BLaER1 treated with 17β-estradiol and CSF1 and Interleukin-3, amounts not matched to agents 10 nM and 100 nM (cell line): ENCODE results near the gene MYO18A.
"Not testable (repeated sequence)": the region's sequence is repeated elsewhere in the genome, so short reads cannot be mapped to it uniquely, and the experiment has no call there.

ENCODE experiments used
- H3K27ac ChIP-seq, 11 experiments: shearing (Covaris generic); formaldehyde crosslinking; 2 replicates each; pipeline ENCODE4 v1.8.1; 2022
- H3K27me3 ChIP-seq, 11 experiments: shearing (Covaris generic); formaldehyde crosslinking; 2 replicates each; pipeline ENCODE4 v1.8.1; 2022
- H3K36me3 ChIP-seq, 11 experiments: shearing (Covaris generic); formaldehyde crosslinking; 2 replicates each; pipeline ENCODE4 v1.8.1; 2022
- H3K4me1 ChIP-seq, 10 experiments: shearing (Covaris generic); formaldehyde crosslinking; 2 replicates each; pipeline ENCODE4 v1.8.1; 2022
- H3K4me2 ChIP-seq, 11 experiments: shearing (Covaris generic); formaldehyde crosslinking; 2 replicates each; pipeline ENCODE4 v1.8.1; 2022
- H3K4me3 ChIP-seq, 10 experiments: shearing (Covaris generic); formaldehyde crosslinking; 2 replicates each; pipeline ENCODE4 v1.8.1; 2022
- H3K9ac ChIP-seq, 11 experiments: shearing (Covaris generic); formaldehyde crosslinking; 2 replicates each; pipeline ENCODE4 v1.8.1; 2022
- H3K9me3 ChIP-seq, 11 experiments: shearing (Covaris generic); formaldehyde crosslinking; replicated peaks in 1 of 11; 2 replicates each; pipeline ENCODE4 v1.8.1; 2022
- H4K20me1 ChIP-seq, 11 experiments: shearing (Covaris generic); formaldehyde crosslinking; 2 replicates each; pipeline ENCODE4 v1.8.1; 2022
- Cebpa-rat ChIP-seq, 11 experiments: shearing (Covaris generic); IDR thresholded peaks; 2 replicates each; pipeline ENCODE4 v1.8.1; 2022

Gene MYO18A

DNA sequence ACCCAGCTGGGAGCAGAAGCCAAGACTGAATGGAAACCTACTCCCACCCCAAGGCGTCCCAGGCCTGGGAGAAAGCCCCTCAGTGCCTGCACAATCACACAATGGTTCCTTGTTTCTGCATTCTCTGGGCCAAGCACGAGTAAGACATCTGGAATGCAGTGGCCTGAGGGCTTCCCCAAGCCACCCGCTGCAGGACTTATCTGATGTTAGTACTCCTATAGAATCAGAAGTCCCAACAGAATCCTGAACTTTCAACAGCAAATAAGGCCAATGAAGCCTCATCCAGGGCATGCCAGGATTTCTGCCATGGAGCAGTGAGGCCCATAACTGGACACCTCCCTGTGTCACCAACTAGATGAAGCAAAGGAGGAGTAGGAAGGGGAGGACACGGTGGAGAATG is 28.6 kb downstream of the MYO18A start:
- H3K36me3 ChIP-seq, result peaks cover 0 to 17% (median 0%) of the 10 kb centered on the region in 11 experiments; a peak in 2 of 22 replicates
- no peak overlapping the region for H3K4me3 ChIP-seq
- H3K9me3 ChIP-seq, result no peaks in the 10 kb centered on the region
- H3K27me3 ChIP-seq, result no peaks in the 10 kb centered on the region
- no peak overlapping the region for H3K9ac ChIP-seq
- peak overlapping the region in 6 of 11 experiments; percentile 6 to 98 (median 92); a peak in 9 of 22 replicates for H3K4me2 ChIP-seq
- peaks cover 0 to 5% (median 0%) of the 10 kb centered on the region in 11 experiments; a peak in 5 of 22 replicates for H4K20me1 ChIP-seq
- peaks cover 62 to 97% (median 73%) of the 10 kb centered on the region in 10 experiments for H3K4me1 ChIP-seq
- no peak for TF ChIP-seq Cebpa-rat (IDR thresholded peaks at IDR 0.05)
- H3K27ac ChIP-seq, result no peak overlapping the region

DNA sequence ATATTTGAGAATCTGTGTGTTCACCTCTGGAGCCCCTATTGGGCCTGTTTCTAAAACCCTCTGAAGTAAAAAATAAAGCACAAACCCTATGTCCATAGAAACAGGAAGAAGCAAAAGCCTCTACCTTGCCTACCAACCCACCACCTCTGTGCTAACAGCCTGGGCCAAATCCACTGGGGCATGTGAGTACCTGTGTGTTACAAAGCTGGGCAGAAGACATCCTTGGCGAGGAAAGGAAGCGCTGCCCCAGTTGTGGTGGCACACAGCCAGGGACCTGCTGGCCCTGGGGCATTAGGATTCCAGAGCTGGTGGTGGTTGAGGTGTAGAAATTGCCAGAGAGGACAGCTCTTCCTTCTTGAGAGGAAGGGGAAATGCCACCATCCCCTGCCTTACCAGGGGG is 30.0 kb downstream of the MYO18A start:
- Histone ChIP-seq H3K36me3 (peaks cover 0 to 21% (median 0%) of the 10 kb centered on the region in 11 experiments; a peak in 2 of 22 replicates), H3K9me3 (no peaks in the 10 kb centered on the region), H3K9ac (peak overlapping the region in 9 of 11 experiments; percentile 72 to 82 (median 77); a peak in 12 of 22 replicates), H3K27me3 (no peaks in the 10 kb centered on the region), H3K27ac (peak overlapping the region; percentile 56 to 85 (median 78); a peak in 21 of 22 replicates), H3K4me2 (peak overlapping the region; percentile 81 to 98 (median 93)), H3K4me1 (peaks cover 62 to 97% (median 73%) of the 10 kb centered on the region in 10 experiments), H4K20me1 (peaks cover 0 to 5% (median 0%) of the 10 kb centered on the region in 11 experiments; a peak in 5 of 22 replicates), H3K4me3 (no peak overlapping the region)
- TF ChIP-seq Cebpa-rat (IDR thresholded peaks at IDR 0.05), result no peak

DNA sequence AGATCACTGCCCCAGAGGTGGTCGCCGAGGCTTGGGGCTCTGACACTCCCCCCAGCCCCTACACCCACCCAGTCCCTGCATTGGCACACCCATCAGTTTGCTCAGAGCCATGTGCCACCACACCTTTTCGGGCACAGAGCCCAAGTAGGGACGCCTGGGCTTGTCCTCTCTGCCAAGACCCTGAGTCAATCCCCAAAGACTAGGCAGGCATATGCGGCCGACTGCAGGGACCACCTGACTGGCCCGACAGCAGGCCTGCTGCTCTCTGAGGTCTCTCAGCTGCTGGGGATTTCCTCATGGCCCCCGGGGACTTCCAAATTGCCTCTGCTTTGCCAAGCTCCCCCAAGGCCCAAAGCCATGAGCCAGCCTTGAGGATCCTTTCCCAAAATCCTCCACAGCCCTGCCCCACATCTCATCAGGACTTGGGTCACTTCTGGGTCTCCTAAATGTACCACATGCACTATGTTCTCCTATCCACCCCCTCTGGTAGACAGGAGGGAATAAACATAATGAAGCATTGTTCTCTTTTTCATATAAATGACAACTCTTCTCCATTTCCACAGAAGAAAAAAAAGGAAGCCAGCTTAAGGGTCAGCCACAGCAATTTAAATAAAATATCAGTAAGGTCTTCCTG is 30.6 kb downstream of the MYO18A start:
- H3K9me3 ChIP-seq, result no peaks in the 10 kb centered on the region
- peaks cover 0 to 4% (median 0%) of the 10 kb centered on the region in 11 experiments; a peak in 4 of 22 replicates for H4K20me1 ChIP-seq
- peak overlapping the region; percentile 56 to 85 (median 78) for H3K27ac ChIP-seq
- H3K4me1 ChIP-seq, result peaks cover 62 to 97% (median 73%) of the 10 kb centered on the region in 10 experiments
- H3K36me3 ChIP-seq, result peaks cover 0 to 21% (median 0%) of the 10 kb centered on the region in 11 experiments; a peak in 2 of 22 replicates
- no peaks in the 10 kb centered on the region for H3K27me3 ChIP-seq
- peak overlapping the region; percentile 68 to 82 (median 74) for H3K9ac ChIP-seq
- H3K4me3 ChIP-seq, result peak overlapping the region; percentile 46 to 70 (median 59)
- peak overlapping the region; percentile 81 to 98 (median 93) for H3K4me2 ChIP-seq
- TF ChIP-seq Cebpa-rat (IDR thresholded peaks at IDR 0.05), result no peak

DNA sequence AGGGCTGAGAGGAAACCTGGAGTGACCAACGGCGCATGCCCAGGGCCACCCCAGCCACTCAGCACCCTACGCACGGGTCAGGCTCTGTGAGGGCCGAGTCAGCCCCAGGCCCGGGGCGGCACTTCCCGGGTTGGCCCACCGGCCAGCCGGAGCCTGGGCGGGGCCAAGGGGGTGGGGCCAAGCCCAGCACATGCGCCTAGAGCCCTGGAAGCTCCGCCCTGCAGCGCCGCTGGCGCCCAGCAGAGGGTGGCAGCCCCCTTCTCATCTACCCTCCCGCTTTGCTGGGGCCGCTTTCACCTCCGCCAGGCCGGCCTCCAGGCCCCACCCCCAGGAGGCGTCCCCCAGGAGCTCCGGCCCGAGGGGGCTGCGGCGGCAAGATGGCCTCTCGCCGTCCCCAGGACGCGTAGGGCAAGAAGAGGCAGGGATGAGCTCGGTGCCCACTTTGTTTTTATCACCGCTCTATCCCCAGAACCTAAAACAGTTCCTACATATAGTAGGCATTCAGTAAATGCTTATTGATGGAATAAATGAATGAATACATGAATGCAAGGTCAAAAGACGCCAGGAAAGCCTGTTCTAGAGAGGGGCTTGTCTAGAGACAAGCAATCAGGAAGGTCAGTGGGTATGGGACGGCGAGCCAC is 31.3 kb downstream of the MYO18A start:
- Histone ChIP-seq H3K4me1 (peaks cover 62 to 97% (median 73%) of the 10 kb centered on the region in 10 experiments), H4K20me1 (peaks cover 0 to 3% (median 0%) of the 10 kb centered on the region in 11 experiments; a peak in 5 of 22 replicates), H3K9me3 (no peaks in the 10 kb centered on the region), H3K9ac (peak overlapping the region; percentile 68 to 82 (median 74)), H3K27ac (peak overlapping the region; percentile 64 to 85 (median 78)), H3K36me3 (peaks cover 0 to 21% (median 0%) of the 10 kb centered on the region in 11 experiments; a peak in 2 of 22 replicates), H3K4me2 (peak overlapping the region; percentile 81 to 98 (median 93)), H3K4me3 (peak overlapping the region; percentile 46 to 70 (median 59)), H3K27me3 (no peaks in the 10 kb centered on the region)
- no peak for TF ChIP-seq Cebpa-rat (IDR thresholded peaks at IDR 0.05)

DNA sequence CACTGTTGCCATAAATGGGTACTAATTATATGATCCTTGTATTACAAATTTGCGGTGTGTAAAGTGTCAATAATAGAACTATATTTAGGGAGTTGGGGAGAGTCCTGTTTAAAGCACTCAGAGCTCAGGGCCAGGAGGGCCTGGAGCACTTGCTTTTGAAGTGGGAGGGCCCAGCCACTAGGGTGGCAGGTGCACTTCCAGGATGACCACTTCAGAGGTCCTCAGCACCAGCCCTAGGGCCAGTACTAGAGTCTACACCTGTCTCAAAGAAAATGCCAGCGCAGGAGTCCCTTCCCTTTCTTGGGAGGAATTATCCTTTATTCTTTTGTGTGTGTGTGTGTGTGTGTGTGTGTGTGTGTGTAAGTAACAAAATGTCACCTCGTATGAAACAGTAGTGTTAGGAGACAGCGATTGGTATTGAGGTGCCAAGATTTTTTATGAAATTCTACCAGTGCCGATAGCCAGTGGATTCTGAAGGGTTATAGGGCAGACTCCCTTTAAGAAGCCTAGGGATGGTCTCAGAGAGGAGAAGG is 31.9 kb downstream of the MYO18A start:
- H3K27me3 ChIP-seq, result no peaks in the 10 kb centered on the region
- H3K4me1 ChIP-seq, result peaks cover 66 to 97% (median 76%) of the 10 kb centered on the region in 10 experiments
- H3K9ac ChIP-seq, result peak overlapping the region; percentile 63 to 82 (median 74)
- H4K20me1 ChIP-seq, result peaks cover 0 to 3% (median 0%) of the 10 kb centered on the region in 11 experiments; a peak in 4 of 22 replicates
- TF ChIP-seq Cebpa-rat (IDR thresholded peaks at IDR 0.05), result no peak
- peak overlapping the region; percentile 46 to 70 (median 59); a peak in 19 of 20 replicates for H3K4me3 ChIP-seq
- H3K36me3 ChIP-seq, result peaks cover 0 to 16% (median 0%) of the 10 kb centered on the region in 11 experiments; a peak in 1 of 22 replicates
- H3K4me2 ChIP-seq, result peak overlapping the region; percentile 81 to 98 (median 93)
- peak overlapping the region; percentile 64 to 85 (median 78); a peak in 21 of 22 replicates for H3K27ac ChIP-seq
- H3K9me3 ChIP-seq, result no peaks in the 10 kb centered on the region

DNA sequence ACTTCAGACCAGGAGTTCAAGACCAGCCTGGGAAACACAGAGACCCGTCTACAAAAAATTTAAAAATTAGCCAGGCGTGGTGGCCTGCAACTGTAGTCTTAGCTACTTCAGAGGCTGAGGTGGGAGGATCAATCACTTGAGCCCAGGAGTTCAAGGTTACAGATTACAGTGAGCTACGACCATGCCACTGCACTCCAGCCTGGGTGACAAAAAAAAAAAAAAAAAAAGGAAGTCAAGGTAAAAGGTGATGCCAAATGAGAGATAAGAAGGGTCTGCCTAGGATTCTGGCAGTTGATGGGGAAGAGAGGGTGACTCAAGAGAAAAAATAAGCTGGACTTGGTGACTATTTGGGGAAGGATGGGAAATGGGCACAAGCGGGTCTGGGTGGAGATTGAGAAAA is 32.5 kb downstream of the MYO18A start:
- Histone ChIP-seq H3K4me1 (peaks cover 73 to 97% (median 83%) of the 10 kb centered on the region in 10 experiments), H3K36me3 (peaks cover 0 to 15% (median 0%) of the 10 kb centered on the region in 11 experiments; a peak in 1 of 22 replicates), H3K9me3 (no peaks in the 10 kb centered on the region), H3K27me3 (no peaks in the 10 kb centered on the region), H3K4me3 (no peak overlapping the region), H4K20me1 (peaks cover 0 to 3% (median 0%) of the 10 kb centered on the region in 11 experiments; a peak in 4 of 22 replicates), H3K4me2 (peak overlapping the region in 5 of 11 experiments; percentile 25 to 98 (median 94); a peak in 8 of 22 replicates), H3K27ac (peak overlapping the region in 4 of 11 experiments; percentile 3 to 76 (median 47); a peak in 3 of 22 replicates), H3K9ac (peak overlapping the region in 2 of 11 experiments; percentile 21 to 63; a peak in 2 of 22 replicates)
- TF ChIP-seq Cebpa-rat (IDR thresholded peaks at IDR 0.05), result no peak

DNA sequence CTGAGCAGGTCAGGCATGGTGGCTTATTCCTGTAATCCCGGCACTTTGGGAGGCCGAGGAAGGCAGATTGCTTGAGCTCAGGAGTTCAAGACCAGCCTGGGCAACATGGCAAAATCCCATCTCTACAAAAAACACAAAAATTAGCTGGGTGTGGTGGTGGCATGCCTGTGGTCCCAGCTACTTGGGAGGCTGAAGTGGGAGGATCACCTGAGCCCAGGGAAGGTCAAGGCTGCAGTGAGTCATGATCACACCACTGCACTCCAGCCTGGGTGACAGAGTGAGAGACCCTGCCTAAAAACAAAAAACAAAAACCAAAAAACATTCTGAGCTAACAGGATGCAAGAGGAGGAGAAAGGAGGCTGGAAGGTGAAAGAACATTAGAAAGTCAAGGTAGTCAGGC is 33.0 kb downstream of the MYO18A start:
- H3K4me1 ChIP-seq, result peaks cover 77 to 97% (median 87%) of the 10 kb centered on the region in 10 experiments
- H4K20me1 ChIP-seq, H3K9me3 ChIP-seq, H3K4me3 ChIP-seq, H3K27me3 ChIP-seq: not testable (repeated sequence)
- peak overlapping the region in 4 of 11 experiments; percentile 25 to 98 (median 95); a peak in 4 of 22 replicates for H3K4me2 ChIP-seq
- peaks cover 0 to 15% (median 0%) of the 10 kb centered on the region in 11 experiments; a peak in 1 of 22 replicates for H3K36me3 ChIP-seq
- 0 out of 22 replicates have a peak overlapping the region, but pooled peaks of 1 of the 11 experiments have one; percentile 3 for H3K27ac ChIP-seq
- H3K9ac ChIP-seq, result peak overlapping the region in 3 of 11 experiments; percentile 21 to 33 (median 30); a peak in 2 of 22 replicates

DNA sequence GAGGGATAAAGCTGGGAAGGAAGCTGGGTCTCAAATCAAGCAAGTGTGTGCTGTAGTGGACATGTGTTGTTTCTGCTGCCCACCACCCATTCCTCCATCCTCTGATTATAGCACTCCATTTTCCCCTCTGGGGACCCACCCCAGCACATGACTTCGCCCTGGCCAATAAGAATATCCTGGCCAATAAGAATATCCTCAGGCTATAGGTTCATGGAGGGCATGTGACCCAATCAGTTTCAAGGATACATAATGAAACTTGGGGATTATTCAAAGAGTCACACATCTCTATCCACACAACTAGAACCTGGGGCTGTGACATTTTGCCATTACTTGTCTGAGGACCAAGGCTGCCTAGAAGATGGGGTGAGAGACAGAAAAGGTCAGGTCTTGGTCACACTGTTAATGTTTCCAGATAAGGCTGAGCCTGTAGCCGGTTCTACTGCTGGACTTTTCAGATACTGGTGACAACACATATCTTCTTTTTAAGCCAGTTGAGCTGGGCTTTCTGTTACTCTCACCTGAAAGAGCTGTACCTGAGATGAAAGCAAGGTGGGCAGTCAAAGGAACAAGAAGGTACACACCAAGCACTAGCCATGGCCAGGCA is 33.7 kb downstream of the MYO18A start:
- Histone ChIP-seq H4K20me1 (peaks cover 0 to 3% (median 0%) of the 10 kb centered on the region in 11 experiments; a peak in 4 of 22 replicates), H3K27me3 (no peaks in the 10 kb centered on the region), H3K4me3 (no peak overlapping the region), H3K27ac (peak overlapping the region in 5 of 11 experiments; percentile 21 to 99 (median 58); a peak in 4 of 22 replicates), H3K4me2 (peak overlapping the region; percentile 40 to 100 (median 60); a peak in 17 of 22 replicates), H3K9me3 (no peaks in the 10 kb centered on the region), H3K4me1 (peaks cover 85 to 97% (median 95%) of the 10 kb centered on the region in 10 experiments), H3K9ac (peak overlapping the region in 2 of 11 experiments; percentile 33 to 42; a peak in 1 of 22 replicates), H3K36me3 (0 out of 22 replicates have a peak, but pooled peaks cover 0 to 9% (median 0%) of the 10 kb centered on the region in 11 experiments)
- TF ChIP-seq Cebpa-rat (IDR thresholded peaks at IDR 0.05), result no peak
